Fibroblast of lung (primary cell): ENCODE data around the gene METAP1D.
A peak's percentile ranks its signal among the peaks of the same experiment; 100 is the strongest.

Source experiments
- CTCF ChIP-seq, 2 donors: IDR thresholded peaks in 1 of 2; conservative IDR thresholded peaks in 1 of 2; 1 replicate in 1 of 2; 2 replicates in 1 of 2; pipeline ENCODE4 v1.5.1; 2011 to 2012; ENCODE audit warnings: low read length in 2 of 2, control low read depth in 1 of 2, inconsistent platforms in 1 of 2, low read depth in 1 of 2, mild to moderate bottlenecking in 1 of 2
- EZH2 ChIP-seq: IDR thresholded peaks from 2 replicates; pipeline ENCODE4 v1.5.1; 2012; ENCODE audit warnings: low read length, control low read depth, mild to moderate bottlenecking; ENCODE audit errors: missing control alignments

- TF ChIP-seq CTCF (conservative IDR thresholded peaks at IDR 0.05 in 1 of 2, IDR thresholded peaks at IDR 0.05 in 1 of 2; ENCODE audit: low read depth in 1 of 2, low read length in 2 of 2) (peak in 1 of 2 donors; percentile 29), EZH2 (peak; percentile 26)
These were observed 96.3 kb downstream of the METAP1D start for GRCh38 chr2:172095905-172096625.
